DMS79 treated with DMSO at 0.1 percent for 48 hours (cell line): Measurements from ENCODE around the gene NES.
A peak's percentile ranks its signal among the peaks of the same experiment; 100 is the strongest.

Experiments
- DNase-seq: peaks from one replicate; lab custom pipeline; 2025; lab: John Stamatoyannopoulos, UW

NES gene

DNA sequence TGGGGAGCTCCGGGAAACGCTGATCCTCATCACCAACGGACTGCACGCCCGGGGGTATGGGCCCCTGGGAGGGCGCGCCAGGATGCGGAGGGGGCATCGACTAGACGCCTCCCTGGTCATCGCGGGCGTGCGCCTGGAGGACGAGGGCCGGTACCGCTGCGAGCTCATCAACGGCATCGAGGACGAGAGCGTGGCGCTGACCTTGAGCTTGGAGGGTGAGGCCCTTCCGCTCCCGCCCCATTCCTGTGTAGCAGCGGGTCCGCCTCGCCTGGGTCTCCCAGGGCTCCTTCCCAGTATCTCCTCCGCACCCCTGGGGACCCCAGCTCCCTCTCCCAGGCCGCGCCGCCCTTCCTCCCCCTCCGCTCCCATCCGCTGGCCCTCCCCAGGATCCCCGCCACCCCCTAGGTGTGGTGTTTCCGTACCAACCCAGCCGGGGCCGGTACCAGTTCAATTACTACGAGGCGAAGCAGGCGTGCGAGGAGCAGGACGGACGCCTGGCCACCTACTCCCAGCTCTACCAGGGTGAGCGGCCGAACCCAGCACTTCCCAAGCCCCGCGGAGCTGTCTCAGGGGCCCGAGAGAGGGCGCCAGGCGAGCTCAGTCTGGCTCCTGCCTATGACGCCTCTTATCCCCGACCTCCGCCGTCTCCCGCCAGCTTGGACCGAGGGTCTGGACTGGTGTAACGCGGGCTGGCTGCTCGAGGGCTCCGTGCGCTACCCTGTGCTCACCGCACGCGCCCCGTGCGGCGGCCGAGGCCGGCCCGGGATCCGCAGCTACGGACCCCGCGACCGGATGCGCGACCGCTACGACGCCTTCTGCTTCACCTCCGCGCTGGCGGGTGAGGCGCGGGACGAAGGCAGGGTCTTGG lies 53.0 kb downstream of the NES start:
- peak; percentile 8 for DNase-seq

DNA sequence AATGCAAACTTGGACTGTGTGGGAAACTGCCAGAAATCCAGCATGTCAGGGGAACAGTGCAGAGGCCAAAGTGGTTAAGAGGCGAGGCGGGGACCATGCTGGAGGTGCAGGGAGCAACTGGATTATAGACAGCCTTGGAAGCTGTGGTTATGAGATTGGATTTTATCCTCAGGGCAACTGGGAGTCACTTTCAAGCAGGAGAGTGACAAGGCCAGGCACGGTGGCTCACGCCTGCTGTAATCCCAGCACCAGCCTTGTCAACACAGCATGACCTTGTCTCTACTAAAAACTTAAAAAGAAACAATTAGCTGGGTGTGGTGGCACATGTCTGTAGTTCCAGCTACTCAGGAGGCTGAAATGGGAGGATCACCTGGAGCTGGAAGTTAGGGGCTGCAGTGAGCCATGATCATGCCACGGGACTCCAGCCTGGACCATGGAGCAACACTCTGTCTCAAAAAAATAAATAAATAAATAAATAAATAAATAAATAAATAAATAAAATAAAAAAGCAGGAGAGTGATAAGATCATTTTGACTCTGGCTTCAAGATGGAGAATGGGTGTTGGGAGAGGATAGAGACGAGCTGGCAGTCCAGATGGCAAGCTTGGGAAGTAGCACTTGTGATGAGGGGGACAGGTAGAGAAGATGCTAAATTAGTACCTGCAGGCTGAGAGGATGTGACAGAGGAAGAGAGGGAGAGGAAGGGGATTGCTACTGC lies 54.5 kb downstream of the NES start:
- no peak for DNase-seq

DNA sequence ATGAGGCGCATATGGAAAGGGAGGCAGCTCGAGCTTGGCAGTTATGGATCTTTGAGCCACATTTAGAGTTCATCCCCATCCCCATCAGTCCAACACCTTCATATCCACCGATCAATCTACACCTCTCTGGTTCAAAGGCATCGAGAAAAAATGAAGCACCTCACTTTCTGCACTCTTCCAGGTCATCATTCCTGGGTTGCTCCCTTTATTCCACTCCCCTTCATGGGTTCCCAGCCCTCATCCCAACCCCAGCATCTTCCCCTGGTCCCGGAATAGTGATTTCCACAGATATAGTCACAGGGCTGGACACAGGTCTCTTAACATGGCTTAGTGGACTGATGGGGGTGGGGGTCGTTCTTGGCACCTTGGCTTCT lies 57.6 kb downstream of the NES start:
- DNase-seq = no peak

DNA sequence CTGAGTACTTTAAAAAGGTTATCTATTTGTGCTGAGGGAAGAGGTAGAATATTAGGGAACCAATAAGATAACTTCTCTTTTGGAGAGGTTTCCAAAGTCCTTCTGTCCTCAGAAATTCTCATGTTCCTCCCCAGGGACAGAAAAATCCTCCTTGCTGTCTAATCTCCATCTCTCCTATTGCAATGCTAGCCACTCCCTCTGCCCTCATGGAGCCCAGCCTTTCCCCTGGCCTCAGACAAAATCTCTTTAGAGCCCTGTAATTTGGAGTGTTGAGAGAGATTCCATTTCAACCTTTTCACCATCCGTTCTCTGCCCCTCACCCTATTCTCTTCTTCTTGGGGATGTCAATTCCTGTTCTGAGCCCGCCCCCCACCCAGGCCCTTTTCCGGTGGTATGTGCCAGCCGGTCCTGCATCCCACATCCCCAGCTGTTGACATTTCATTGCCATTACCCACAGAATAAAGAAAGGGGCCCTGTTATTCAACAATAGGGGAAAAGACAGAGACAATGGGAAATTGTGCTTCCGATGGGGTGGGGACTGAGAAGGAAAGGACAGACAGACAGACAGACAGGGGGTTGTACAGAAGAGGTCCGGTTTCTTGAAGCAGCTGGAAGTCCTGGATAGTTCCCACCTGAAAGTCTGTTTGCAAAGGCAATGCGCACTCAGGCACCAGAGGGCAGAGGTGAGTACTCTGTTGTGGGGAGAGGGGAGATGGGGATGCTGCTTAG lies 58.2 kb downstream of the NES start, which contains the start of gene HAPLN2:
Gene HAPLN2, plus strand, starts transcription at position 563 of the 729 bp plus-strand sequence. CDS start 4,076 bp downstream, outside the sequence.
- DNase-seq = no peak
